CD14-positive monocyte (primary cell): Measurements from ENCODE around the gene CCDC97. TPM values are rescaled to one million over a fixed set of nuclear protein-coding genes. Genes with fewer than 3 reads are reported as not detected.

Experiments used
- DNase-seq, 3 donors: peaks; one replicate each; pipeline ENCODE4 v3.0.0-alpha.2; 2011 to 2022
- H2AFZ ChIP-seq: 2 replicates; pipeline ENCODE4 v1.6.0; 2012; ENCODE audit warnings: mild to moderate bottlenecking, low read depth, low read length, inconsistent platforms; ENCODE audit not compliant: insufficient read depth, poor library complexity, severe bottlenecking
- H3K27ac ChIP-seq, 2 donors: 1 replicate in 1 of 2; 2 replicates in 1 of 2; pipeline ENCODE4 v1.5.1; 2012 to 2013; ENCODE audit warnings: low read length in 2 of 2, control low read depth in 1 of 2, inconsistent platforms in 1 of 2, low read depth in 1 of 2, mild to moderate bottlenecking in 1 of 2
- H3K27me3 ChIP-seq, 2 donors: one replicate each; pipeline versions ENCODE4 v1.6.0 to v1.6.1; 2011 to 2013; ENCODE audit warnings: low read length in 2 of 2; ENCODE audit not compliant: control insufficient read depth in 2 of 2, insufficient read depth in 2 of 2
- H3K36me3 ChIP-seq, 2 donors: replicated peaks in 1 of 2; 1 replicate in 1 of 2; 2 replicates in 1 of 2; pipeline versions ENCODE4 v1.5.1 to v1.6.1; 2012 to 2013; ENCODE audit warnings: low read length in 2 of 2, control low read depth in 1 of 2, inconsistent platforms in 1 of 2, mild to moderate bottlenecking in 1 of 2; ENCODE audit not compliant: insufficient read depth in 2 of 2, control insufficient read depth in 1 of 2
- H3K4me1 ChIP-seq, 2 donors: 1 replicate in 1 of 2; 2 replicates in 1 of 2; pipeline versions ENCODE4 v1.5.1 to v1.6.1; 2012 to 2013; ENCODE audit warnings: low read length in 2 of 2, control low read depth in 1 of 2, inconsistent platforms in 1 of 2, mild to moderate bottlenecking in 1 of 2, moderate library complexity in 1 of 2; ENCODE audit not compliant: insufficient read depth in 2 of 2, control insufficient read depth in 1 of 2
- H3K4me2 ChIP-seq: replicated peaks from 2 replicates; pipeline ENCODE3; 2012; ENCODE audit warnings: low read length, moderate library complexity, mild to moderate bottlenecking; ENCODE audit not compliant: poor library complexity, severe bottlenecking; ENCODE audit errors: extremely low read depth
- H3K4me3 ChIP-seq, 3 experiments: fragments of 200-600 bp in 1 of 3; sonication (generic) in 1 of 3; replicated peaks in 1 of 3; 1 replicate in 2 of 3; 2 replicates in 1 of 3; pipeline ENCODE4 v1.5.1; 2011 to 2013; ENCODE audit warnings: low read length in 3 of 3, mild to moderate bottlenecking in 3 of 3, control low read depth in 2 of 3, low read depth in 2 of 3, inconsistent platforms in 1 of 3, moderate library complexity in 1 of 3
- H3K79me2 ChIP-seq: 2 replicates; pipeline ENCODE4 v1.6.0; 2012; ENCODE audit warnings: mild to moderate bottlenecking, control low read depth, inconsistent platforms, low read length, moderate library complexity; ENCODE audit not compliant: insufficient read depth
- H3K9ac ChIP-seq: 2 replicates; pipeline ENCODE4 v1.6.0; 2017; ENCODE audit warnings: low read length, mild to moderate bottlenecking; ENCODE audit not compliant: insufficient read depth, poor library complexity, severe bottlenecking
- H3K9me3 ChIP-seq, 2 donors: replicated peaks in 1 of 2; 1 replicate in 1 of 2; 2 replicates in 1 of 2; pipeline versions ENCODE4 v1.5.1 to v1.6.1; 2012 to 2013; ENCODE audit warnings: low read length in 2 of 2, control low read depth in 1 of 2; ENCODE audit not compliant: control insufficient read depth in 1 of 2, insufficient read depth in 1 of 2
- H4K20me1 ChIP-seq: 2 replicates; pipeline ENCODE4 v1.6.0; 2012; ENCODE audit warnings: mild to moderate bottlenecking, low read length, control low read depth, moderate library complexity; ENCODE audit not compliant: insufficient read depth
- H3K27ac Mint-ChIP-seq, 7 donors: one replicate each; pipeline ENCODE4 v1.8.0; 2020; ENCODE audit warnings: mild to moderate bottlenecking in 7 of 7, mixed read lengths in 7 of 7, moderate library complexity in 6 of 7, inconsistent platforms in 2 of 7
- H3K27me3 Mint-ChIP-seq, 3 donors: one replicate each; pipeline ENCODE4 v1.8.0; 2021 to 2022; ENCODE audit warnings: low read depth in 3 of 3, mild to moderate bottlenecking in 3 of 3, mixed read lengths in 3 of 3, moderate library complexity in 3 of 3, inconsistent platforms in 1 of 3
- H3K36me3 Mint-ChIP-seq, 2 donors: one replicate each; pipeline ENCODE4 v1.8.0; 2020; ENCODE audit warnings: mixed read lengths in 2 of 2, inconsistent platforms in 1 of 2, mild to moderate bottlenecking in 1 of 2
- H3K4me1 Mint-ChIP-seq: one replicate; pipeline ENCODE4 v1.8.0; 2020; ENCODE audit warnings: mild to moderate bottlenecking, mixed read lengths
- H3K4me3 Mint-ChIP-seq, 2 donors: one replicate each; pipeline ENCODE4 v1.8.0; 2020; ENCODE audit warnings: mild to moderate bottlenecking in 2 of 2, mixed read lengths in 2 of 2, moderate library complexity in 1 of 2
- H3K9me3 Mint-ChIP-seq, 7 donors: one replicate each; pipeline ENCODE4 v1.8.0; 2020 to 2022; ENCODE audit warnings: mixed read lengths in 7 of 7, mild to moderate bottlenecking in 6 of 7, moderate library complexity in 6 of 7, inconsistent platforms in 2 of 7
- CTCF ChIP-seq: fragments of 200-600 bp; IDR thresholded peaks from one replicate; pipeline ENCODE4 v1.8.0; 2022; ENCODE audit warnings: antibody characterized with exemption, mild to moderate bottlenecking
- WGBS: methylation state at CpG from one replicate; pipeline ENCODE4 v1.1.5; 2013; ENCODE audit warnings: missing lambda C conversion rate; ENCODE audit not compliant: insufficient coverage; 5-methylcytosine and 5-hydroxymethylcytosine counted together
- intact Hi-C, 2 donors: fragments of 100-400 bp; cut with micrococcal nuclease; formaldehyde crosslinking; loops; one replicate each; pipeline versions ENCODE4 v1.15.0 to v1.15.1; 2023
- polyA plus RNA-seq, 3 donors: library from polyadenylated mRNA; depleted of rRNA in 1 of 3; unstranded in 2 of 3; stranded (reverse) in 1 of 3; fragments of 300-500 nt in 2 of 3; fragments of >200 nt in 1 of 3; fragmentation: Illumina TruSeq in 2 of 3; gene quantifications; 1 replicate in 2 of 3; 2 replicates in 1 of 3; pipeline ENCODE4 v1.2.3, GENCODE V29; 2012 to 2021

CCDC97 gene
- polyA plus RNA-seq, 3 donors: 6.1 to 13.0 (median 8.8) TPM

GRCh38 chr19:41352279-41352608 is 42.3 kb downstream of the CCDC97 start:
- H3K36me3 Mint-ChIP-seq: peaks cover 26 to 49% of the 10 kb centered on the region in 2 donors
- intact Hi-C loops: loop anchor here (5.0 to 10.0 kb wide), 5 partner anchors 35 to 173 kb away; partner anchors contain the start of genes DMAC2 (in 1 of the 2) and HNRNPUL1 (in 1 of the 2)
- peaks cover 0 to 1% (median 0%) of the 10 kb centered on the region in 3 donors for H3K27me3 Mint-ChIP-seq
- H3K4me3 ChIP-seq: peak overlapping the region; percentile 89 to 97 (median 95)
- H4K20me1 ChIP-seq: peaks cover 64% of the 10 kb centered on the region
- peak overlapping the region; percentile 94 for H3K4me2 ChIP-seq
- peak overlapping the region; percentile 56 to 88 for H3K27ac ChIP-seq
- H2AFZ ChIP-seq: peak overlapping the region; percentile 34
- peaks cover 9 to 25% of the 10 kb centered on the region in 2 donors for H3K36me3 ChIP-seq
- peaks cover 62% of the 10 kb centered on the region for H3K4me1 Mint-ChIP-seq
- H3K27ac Mint-ChIP-seq: peak overlapping the region; percentile 92 to 98 (median 96)
- H3K9me3 ChIP-seq: no peaks in the 10 kb centered on the region
- peaks cover 71% of the 10 kb centered on the region for H3K79me2 ChIP-seq
- H3K9me3 Mint-ChIP-seq: peaks cover 0 to 2% (median 0%) of the 10 kb centered on the region in 7 donors
- no peak for DNase-seq
- WGBS: 0% methylated on average over 8 of the region's 12 CpGs
- no peaks in the 10 kb centered on the region for H3K27me3 ChIP-seq
- TF ChIP-seq CTCF: no peak
- peak overlapping the region; percentile 94 to 100 for H3K4me3 Mint-ChIP-seq
- peak overlapping the region; percentile 93 for H3K9ac ChIP-seq
- H3K4me1 ChIP-seq: peaks cover 57 to 61% of the 10 kb centered on the region in 2 donors

- peaks cover 65% of the 10 kb centered on the region for H3K79me2 ChIP-seq
- H3K4me2 ChIP-seq: peak overlapping the region; percentile 94
- TF ChIP-seq CTCF: peak; percentile 71
- Mint-ChIP-seq H3K27ac (peak overlapping the region; percentile 92 to 98 (median 96)), H3K4me1 (peaks cover 68% of the 10 kb centered on the region), H3K27me3 (peaks cover 0 to 1% (median 0%) of the 10 kb centered on the region in 3 donors), H3K36me3 (peaks cover 21 to 43% of the 10 kb centered on the region in 2 donors), H3K4me3 (peak overlapping the region; percentile 94 to 100), H3K9me3 (peaks cover 0 to 2% (median 0%) of the 10 kb centered on the region in 7 donors)
- peak overlapping the region; percentile 34 for H2AFZ ChIP-seq
- intact Hi-C loops: loop anchor here (5.0 to 10.0 kb wide), 5 partner anchors 36 to 172 kb away; partner anchors contain the start of genes DMAC2 (in 1 of the 2) and HNRNPUL1 (in 1 of the 2)
- peaks cover 5 to 19% of the 10 kb centered on the region in 2 donors for H3K36me3 ChIP-seq
- peak; percentile 66 to 77 (median 75) for DNase-seq
- peaks cover 62 to 67% of the 10 kb centered on the region in 2 donors for H3K4me1 ChIP-seq
- H3K27me3 ChIP-seq: no peaks in the 10 kb centered on the region
- no peaks in the 10 kb centered on the region for H3K9me3 ChIP-seq
- H3K27ac ChIP-seq: peak overlapping the region; percentile 56 to 88
- peak overlapping the region; percentile 93 for H3K9ac ChIP-seq
- under 1% methylated on average over 66 of the region's 71 CpGs for WGBS
- H3K4me3 ChIP-seq: peak overlapping the region; percentile 89 to 97 (median 95)
- H4K20me1 ChIP-seq: peaks cover 58% of the 10 kb centered on the region
Observed at GRCh38 chr19:41352609-41353465, 42.9 kb downstream of the CCDC97 start.
